ENCODE results near the gene CISD2.
A peak's percentile ranks its signal among the peaks of the same experiment; 100 is the strongest.
"Not testable (repeated sequence)": the region's sequence is repeated elsewhere in the genome, so short reads cannot be mapped to it uniquely, and the experiment has no call there.

CISD2 gene

DNA sequence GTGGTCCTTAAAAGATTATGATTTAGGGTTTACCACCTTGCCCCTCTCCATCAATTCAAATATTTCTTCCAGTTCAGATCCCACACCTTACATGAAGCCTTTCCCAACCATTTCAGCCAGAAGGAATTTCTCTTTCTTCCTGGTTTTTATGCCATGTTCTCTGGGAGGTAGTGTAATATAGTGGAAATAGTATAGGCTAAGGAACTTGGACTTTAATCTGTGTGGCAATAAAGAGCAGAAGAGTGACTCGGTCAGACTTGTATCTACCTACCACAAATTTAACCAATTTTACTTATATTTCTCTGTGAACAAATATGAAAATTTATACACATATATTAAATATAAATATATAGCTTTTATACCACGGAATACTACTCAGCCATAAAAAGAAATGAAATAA is 18.4 kb upstream of the CISD2 start:
- DNase-seq (ENCODE audit: low spot score) = no peak

- DNase-seq (ENCODE audit: low spot score) = no peak
Measured at GRCh38 chr4:102858828-102859464, 9.8 kb upstream of the CISD2 start.

DNA sequence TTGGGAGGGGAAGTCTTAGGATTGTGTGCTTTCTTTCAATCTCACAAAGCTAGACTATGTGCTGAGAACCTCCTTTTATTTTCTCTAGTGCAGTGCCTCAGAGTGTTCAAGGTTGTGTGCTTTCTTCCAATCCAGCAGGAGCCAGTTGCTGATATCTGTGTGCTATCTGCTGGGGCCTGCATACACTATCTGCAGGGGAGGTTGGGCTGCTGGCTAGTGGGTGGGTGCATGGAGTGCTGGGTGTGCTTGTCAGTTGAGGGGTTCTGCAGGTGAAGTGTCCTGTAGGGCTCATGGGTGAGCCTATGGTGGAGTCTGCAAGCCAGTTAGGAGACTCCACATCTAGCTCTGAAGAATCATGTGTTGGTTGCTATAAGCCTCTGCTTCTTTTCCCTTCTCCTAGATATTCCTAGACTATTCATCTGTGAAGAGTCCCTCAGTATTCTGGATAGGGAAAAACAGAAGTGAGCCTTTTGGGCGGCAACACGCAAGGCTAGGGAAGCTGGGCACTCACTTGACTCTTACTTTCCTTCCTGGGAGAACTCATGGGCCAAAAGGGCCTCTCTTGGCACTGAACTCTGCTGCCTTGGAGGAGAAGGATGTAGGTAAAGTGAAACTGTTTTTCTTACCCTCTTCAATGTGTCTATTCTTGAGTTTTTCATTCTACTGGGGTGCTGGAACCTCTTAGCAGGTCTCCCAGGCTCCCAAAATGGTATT is 8.0 kb upstream of the CISD2 start:
- DNase-seq (ENCODE audit: low spot score) = no peak

DNA sequence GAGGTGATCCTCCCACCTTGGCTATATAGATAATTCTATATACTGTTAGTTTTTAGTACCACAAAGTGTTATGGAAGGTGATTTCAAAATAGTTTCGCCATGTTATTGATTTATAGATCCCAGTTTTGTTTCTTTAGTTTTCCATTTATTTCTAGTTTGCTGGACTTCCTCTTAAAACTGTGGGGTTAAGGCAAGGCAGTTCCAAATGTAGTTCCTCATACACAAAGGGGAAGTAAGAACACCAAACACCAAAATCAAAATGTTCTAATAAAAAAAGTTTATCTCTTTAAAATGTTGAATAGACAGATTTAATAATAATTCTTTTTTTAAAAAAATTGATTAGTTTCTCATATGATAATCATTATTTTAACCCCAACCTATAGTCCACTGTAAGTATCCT is 6.8 kb upstream of the CISD2 start:
- DNase-seq (ENCODE audit: low spot score) = no peak

DNA sequence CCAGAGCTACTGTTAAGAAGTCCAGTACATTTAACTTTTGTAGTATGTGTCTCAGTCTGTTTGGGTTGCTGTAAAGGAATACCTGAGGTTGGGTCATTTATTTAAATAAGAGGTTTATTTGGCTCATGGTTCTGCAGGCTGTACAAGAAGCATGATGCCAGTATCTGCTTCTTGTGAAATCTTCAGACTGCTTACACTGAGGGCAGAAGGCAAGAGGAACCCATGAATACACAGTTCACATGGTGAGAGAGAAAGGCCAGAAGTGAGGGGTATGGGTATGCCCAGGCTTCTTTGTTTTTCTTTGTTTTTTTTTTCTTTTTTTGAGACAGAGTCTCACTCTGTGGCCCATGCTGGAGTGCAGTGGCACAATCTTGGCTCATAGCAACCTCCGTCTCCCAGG is 6.0 kb upstream of the CISD2 start:
- no peak for DNase-seq (ENCODE audit: low spot score)

DNA sequence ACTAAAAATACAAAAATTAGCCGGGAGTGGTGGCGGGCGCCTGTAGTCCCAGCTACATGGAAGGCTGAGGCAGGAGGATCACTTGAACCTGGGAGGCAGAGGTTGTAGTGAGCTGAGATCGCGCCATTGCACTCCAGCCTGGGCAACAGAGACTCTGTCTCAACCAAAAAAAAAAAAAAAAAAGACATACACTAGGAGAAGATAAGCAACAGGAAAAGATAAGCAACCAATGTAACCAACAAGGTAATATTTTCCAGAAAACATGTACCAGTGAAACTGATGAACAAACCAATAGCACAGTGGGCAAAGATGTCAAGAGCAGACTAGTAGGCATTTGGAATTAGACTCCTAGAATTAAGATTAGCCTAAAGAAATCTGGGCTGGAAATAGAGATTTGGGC is 3.5 kb upstream of the CISD2 start:
- not testable (repeated sequence) for DNase-seq (ENCODE audit: low spot score)

GRCh38 chr4:102867278-102868152 is 1.3 kb upstream of the CISD2 start:
- DNase-seq (ENCODE audit: low spot score) = no peak

DNA sequence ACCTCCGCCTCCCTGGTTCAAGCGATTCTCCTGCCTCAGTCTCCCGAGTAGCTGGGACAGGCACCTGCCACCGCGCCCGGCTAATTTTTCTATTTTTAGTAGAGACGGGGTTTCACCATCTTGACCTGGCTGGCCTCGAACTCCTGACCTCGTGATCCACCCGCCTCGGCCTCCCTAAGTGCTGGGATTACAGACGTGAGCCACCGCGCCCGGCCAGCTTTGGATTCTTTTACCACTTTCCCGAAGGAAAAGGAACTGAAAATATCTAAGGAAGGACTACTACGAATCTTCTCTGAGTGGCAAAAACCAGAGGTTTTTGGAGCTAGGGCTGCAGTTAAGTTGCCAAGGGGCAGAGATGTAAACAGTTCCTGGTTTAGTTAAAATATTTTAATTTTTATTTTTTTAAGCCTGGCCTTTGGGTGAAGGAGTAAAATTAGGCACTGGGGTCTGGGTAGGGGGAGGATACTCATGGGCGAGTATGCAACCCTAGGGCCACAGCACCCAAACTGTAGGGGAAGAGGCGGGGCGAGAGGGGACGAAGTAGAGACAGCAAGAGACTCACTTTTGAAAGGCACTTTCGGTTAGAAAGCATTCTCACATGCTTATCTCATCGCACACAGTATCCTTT is 525 bp upstream of the CISD2 start:
- no peak for DNase-seq (ENCODE audit: low spot score)

DNA sequence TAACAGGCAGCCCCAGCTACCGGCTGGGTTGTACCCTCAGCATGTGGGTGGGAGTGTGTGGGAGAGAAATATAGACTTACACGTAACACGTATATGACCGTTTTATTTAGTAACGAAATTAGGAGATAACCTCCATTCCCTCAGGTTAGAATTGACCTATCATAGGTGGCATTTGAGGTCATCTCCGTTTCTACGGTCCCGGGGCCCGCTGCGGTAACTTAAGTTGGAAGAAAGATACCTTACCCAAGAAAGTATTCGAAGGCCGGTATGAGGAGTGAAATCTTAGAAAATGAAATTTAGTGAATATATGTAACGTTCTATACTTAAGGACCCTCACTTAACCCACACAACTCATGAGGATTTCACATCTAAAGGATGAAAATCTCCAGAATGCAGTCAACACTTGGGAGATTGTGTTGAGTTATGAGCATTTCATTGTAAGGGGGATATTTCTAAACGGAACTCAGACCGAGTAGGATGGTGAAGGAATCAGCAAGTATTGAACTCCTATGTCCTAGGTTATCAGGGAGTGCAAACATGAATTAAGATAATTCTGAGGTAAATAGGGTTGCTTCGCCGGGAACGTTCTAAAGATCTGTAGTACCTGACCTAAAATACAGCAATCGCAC is 891 bp downstream of the CISD2 start:
- DNase-seq (ENCODE audit: low spot score) = no peak

DNA sequence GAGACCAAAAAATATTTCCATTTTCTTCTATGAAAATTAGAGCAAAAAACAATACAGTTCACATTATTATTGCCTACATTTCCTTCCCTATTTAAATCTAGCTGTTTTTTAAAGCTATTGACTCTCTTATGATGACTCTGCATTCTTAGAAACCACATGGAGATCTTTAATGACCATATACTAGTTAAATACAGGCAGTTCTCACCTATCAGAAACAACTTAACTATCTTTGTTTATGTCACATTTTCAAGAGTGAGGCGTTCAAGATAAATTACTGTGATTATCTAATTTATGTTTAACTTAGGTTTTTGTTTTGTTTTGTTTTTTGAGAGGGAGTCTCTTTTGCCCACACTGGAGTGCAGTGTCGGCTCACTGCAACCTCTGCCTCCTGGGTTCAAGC is 3.0 kb downstream of the CISD2 start:
- DNase-seq (ENCODE audit: low spot score) = no peak

DNA sequence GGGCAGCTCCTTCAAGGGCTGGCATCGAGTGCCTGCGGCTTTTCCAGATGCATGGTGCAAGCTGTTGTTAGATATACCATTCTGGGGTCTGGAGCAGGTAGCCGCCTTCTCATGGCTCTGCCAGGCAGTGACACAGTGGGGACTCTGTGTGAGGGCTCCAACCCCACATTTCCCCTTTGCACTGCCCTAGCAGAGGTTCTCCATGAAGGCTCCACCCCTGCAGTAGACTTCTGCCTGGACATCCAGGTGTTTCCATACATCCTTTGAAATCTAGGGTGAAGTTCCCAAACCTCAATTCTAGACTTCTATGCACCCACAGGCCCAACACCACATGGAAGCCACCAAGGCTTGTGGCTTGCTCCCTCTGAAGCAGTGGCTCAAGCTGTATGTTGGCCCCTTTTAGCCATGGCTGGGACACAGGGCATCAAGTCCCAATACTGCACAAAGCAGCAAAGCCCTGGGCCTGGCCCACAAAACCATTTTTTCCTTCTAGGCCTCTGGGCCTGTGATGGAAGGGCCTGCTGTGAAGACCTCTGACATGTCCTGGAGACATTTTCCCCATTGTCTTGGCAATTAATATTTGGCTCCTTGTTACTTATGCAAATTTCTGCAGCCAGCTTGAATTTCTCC is 8.8 kb downstream of the CISD2 start:
- DNase-seq (ENCODE audit: low spot score) = not testable (repeated sequence)

DNA sequence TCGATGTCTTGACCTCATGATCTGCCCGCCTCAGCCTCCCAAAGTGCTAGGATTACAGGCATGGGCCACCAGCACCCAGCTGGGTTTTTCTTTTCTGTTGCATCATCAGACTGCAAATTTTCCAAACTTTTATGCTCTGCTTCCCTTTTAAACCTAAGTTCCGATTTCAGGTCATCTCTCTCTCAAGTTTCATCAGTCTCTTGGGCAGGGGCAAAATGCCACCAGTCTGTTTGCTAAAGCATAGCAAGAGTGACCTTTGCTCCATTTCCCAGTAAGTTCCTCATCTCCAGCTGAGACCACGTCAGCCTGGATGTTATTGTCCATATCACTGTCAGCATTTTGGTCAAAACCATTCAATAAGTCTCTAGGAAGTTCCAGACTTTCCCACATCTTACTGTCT is 9.6 kb downstream of the CISD2 start:
- DNase-seq (ENCODE audit: low spot score) = not testable (repeated sequence)

GRCh38 chr4:102878901-102879300 is 10.1 kb downstream of the CISD2 start:
- DNase-seq (ENCODE audit: low spot score) = no peak

DNA sequence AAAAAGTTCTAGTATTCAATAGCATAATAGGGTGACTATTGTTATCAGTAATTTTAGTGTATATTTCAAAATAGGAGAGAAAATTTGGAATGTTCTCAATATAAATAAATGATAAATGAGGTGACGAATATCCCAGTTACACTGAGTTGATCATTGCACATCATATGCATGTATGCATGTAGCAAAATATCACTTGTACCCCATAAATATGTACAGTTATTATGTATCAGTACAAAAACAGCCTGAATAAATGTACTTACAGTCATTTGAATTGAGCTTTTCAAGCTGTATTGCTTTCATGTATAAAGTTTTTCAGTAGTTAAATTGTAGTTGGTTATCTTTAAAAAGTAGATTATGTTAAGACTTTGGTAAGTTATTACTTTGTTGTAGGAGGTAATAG is 12.6 kb downstream of the CISD2 start:
- no peak for DNase-seq (ENCODE audit: low spot score)

GRCh38 chr4:102883278-102883677 is 14.5 kb downstream of the CISD2 start:
- no peak for DNase-seq (ENCODE audit: low spot score)

- DNase-seq (ENCODE audit: low spot score) = not testable (repeated sequence)
Measured at GRCh38 chr4:102888570-102888969, 19.8 kb downstream of the CISD2 start.

- peak; percentile 2 for DNase-seq (ENCODE audit: low spot score)
Measured at GRCh38 chr4:102889866-102890265, 21.1 kb downstream of the CISD2 start.

- DNase-seq (ENCODE audit: low spot score) = not testable (repeated sequence)
Measured at GRCh38 chr4:102896547-102896946, 27.8 kb downstream of the CISD2 start.

- not testable (repeated sequence) for DNase-seq (ENCODE audit: low spot score)
Measured at GRCh38 chr4:102897610-102898009, 28.8 kb downstream of the CISD2 start.

DNA sequence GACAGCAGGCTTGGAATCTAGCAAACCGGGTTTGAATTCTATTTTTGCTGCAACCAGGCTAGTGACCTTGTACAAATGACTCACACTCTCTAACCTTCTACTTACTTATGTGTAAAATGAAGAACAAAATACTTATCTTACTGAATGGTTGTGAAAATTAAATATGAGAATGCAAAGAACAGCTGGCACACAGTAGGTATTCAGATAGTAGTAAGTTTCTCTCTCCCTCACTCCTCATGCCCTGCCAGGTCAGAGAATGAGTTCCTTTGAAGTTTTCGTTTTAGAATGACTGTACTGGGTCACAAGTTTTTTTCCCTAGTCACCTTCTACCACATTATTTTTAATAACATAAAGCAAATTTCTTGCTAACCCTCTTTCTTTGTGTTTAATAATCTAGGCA is 33.0 kb downstream of the CISD2 start:
- DNase-seq (ENCODE audit: low spot score) = no peak

DNA sequence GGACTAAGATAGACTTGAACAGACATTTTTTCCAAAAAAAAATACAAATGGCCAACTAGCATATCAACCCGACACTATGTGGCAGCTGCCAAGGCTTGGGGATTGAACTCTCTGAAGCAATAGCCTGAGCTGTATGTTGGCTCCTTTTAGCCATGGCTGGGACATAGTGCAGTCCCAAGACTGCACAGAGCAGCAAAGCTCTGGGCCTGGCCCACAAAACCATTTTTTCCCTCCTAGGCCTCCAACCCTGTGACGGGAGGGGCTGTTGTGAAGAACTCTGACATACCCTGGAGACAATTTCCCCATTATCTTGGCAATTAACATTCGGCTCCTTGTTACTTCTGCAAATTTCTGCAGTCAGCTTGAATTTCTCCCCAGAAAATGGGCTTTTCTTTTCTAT is 50.1 kb downstream of the CISD2 start:
- no peak for DNase-seq (ENCODE audit: low spot score)

GRCh38 chr4:102919697-102920096 is 50.9 kb downstream of the CISD2 start:
- not testable (repeated sequence) for DNase-seq (ENCODE audit: low spot score)

All from CD4-positive, alpha-beta T cell treated with Interleukin-2 at 100 ng/mL for 4 hours (primary cell).